ENCODE results near the gene TBC1D17. TPM values are rescaled to one million over a fixed set of nuclear protein-coding genes. Genes with fewer than 3 reads are reported as not detected.
A peak's percentile ranks its signal among the peaks of the same experiment; 100 is the strongest.

Gene TBC1D17
- total and polyA plus RNA-seq, 2 of the 13 experiments (the other 11 are each of a cell fraction or from before 2014, with no cell fraction given): 9.7 to 16.9 TPM

DNA sequence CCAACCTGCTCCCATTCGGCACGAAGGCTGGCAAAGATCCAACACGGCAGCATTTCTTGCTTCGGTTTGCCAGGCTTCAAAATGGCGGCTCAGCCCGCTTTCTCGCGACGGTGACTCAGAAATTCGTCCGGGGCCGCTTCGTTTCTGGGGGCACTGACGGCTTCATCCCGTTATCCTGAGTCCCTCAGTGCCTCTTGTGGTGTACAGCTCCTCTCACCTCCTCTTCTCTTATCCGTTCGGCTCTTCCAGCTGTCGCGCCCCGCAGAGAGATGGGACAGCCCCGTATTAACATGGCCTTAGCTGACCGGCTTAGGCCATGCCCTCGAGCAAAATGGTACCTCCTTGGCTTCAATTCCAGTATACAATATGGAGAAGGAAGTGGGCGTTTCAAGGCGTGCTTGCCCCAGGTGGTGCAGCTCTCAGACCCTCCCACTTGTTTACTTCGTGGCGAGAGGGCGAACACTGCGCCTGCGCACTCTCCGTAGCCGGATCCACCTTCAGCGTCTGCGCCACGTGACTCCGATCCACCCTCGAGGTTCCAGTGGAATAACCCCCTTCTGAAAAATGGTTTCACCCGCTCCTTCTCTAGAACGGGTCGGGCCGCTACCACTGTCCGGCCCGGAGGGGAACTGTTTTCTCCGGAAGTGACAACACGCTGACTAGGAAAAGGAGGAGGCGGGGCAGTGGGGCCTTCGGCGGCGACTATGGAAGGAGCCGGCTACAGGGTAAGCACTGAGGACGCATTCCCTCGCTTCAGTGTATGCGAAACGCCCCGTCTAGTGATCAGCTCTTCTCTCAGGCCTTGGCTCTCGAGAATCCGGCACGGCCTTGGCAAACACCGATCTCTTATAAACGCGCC is at the start of gene TBC1D17, which contains the start of gene AKT1S1 (continued):
- TF ChIP-seq PPARG (CRISPR knock-in tag; conservative IDR thresholded peaks at IDR 0.05) (no peak; the same call in 1 of the 2 replicates), FOXA3 (CRISPR knock-in tag; IDR thresholded peaks at IDR 0.05) (peak; percentile 91), TFDP1 (CRISPR knock-in tag; IDR thresholded peaks at IDR 0.05; ENCODE audit: borderline replicate concordance) (peak; percentile 58; the same call in 1 of the 2 replicates), U2AF1 (optimal IDR thresholded peaks at IDR 0.05; ENCODE audit: low read depth, low read length) (no peak), FOXP1 (IDR thresholded peaks at IDR 0.05) (peak; percentile 88), FOXP1 (CRISPR knock-in tag; IDR thresholded peaks at IDR 0.05) (no peak; the same call in none of the 2 replicates), HNRNPUL1 (IDR thresholded peaks at IDR 0.05; ENCODE audit: low read depth, low read length) (no peak), ARNT (IDR thresholded peaks at IDR 0.05) (no peak), XRCC5 (optimal IDR thresholded peaks at IDR 0.05; ENCODE audit: low read length) (no peak), HDAC6 (IDR thresholded peaks at IDR 0.05; ENCODE audit: low read depth, low read length) (no peak), ZNF577 (CRISPR knock-in tag; IDR thresholded peaks at IDR 0.05; ENCODE audit: borderline replicate concordance, low read depth) (no peak), ZNF816 (CRISPR knock-in tag; IDR thresholded peaks at IDR 0.05; ENCODE audit: borderline replicate concordance) (no peak), TEF (CRISPR knock-in tag; IDR thresholded peaks at IDR 0.05) (no peak), GATAD2A (CRISPR knock-in tag; IDR thresholded peaks at IDR 0.05) (no peak), ASH2L (IDR thresholded peaks at IDR 0.05; ENCODE audit: insufficient read length, low read depth, low read length) (peak; percentile 20), ZNF136 (CRISPR knock-in tag; IDR thresholded peaks at IDR 0.05; ENCODE audit: low read depth) (no peak), SMAD3 (CRISPR knock-in tag; IDR thresholded peaks at IDR 0.05) (peak; percentile 75; the same call in 1 of the 2 replicates), KLF11 (CRISPR knock-in tag; IDR thresholded peaks at IDR 0.05) (peak; percentile 45; the same call in 1 of the 2 replicates), RBM22 (optimal IDR thresholded peaks at IDR 0.05; ENCODE audit: low read length) (no peak), FUBP1 (CRISPR knock-in tag; IDR thresholded peaks at IDR 0.05; ENCODE audit: borderline replicate concordance) (no peak), ZNF782 (CRISPR knock-in tag; IDR thresholded peaks at IDR 0.05; ENCODE audit: borderline replicate concordance) (0 out of 2 replicates have a peak, but pooled peaks have one; percentile 19), ZSCAN20 (CRISPR knock-in tag; IDR thresholded peaks at IDR 0.05; ENCODE audit: borderline replicate concordance) (no peak), ZNF737 (CRISPR knock-in tag; IDR thresholded peaks at IDR 0.05; ENCODE audit: borderline replicate concordance) (no peak), HMG20B (CRISPR knock-in tag; conservative IDR thresholded peaks at IDR 0.05) (no peak), NR2F2 (IDR thresholded peaks at IDR 0.05; ENCODE audit: borderline replicate concordance, low read depth) (no peak), RARA (CRISPR knock-in tag; IDR thresholded peaks at IDR 0.05) (no peak)
- TF ChIP-seq, protein P1, sequence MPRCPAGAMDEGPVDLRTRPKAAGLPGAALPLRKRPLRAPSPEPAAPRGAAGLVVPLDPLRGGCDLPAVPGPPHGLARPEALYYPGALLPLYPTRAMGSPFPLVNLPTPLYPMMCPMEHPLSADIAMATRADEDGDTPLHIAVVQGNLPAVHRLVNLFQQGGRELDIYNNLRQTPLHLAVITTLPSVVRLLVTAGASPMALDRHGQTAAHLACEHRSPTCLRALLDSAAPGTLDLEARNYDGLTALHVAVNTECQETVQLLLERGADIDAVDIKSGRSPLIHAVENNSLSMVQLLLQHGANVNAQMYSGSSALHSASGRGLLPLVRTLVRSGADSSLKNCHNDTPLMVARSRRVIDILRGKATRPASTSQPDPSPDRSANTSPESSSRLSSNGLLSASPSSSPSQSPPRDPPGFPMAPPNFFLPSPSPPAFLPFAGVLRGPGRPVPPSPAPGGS (CRISPR knock-in tag; IDR thresholded peaks at IDR 0.05): peak; percentile 31; the same call in 1 of the 2 replicates
